ENCODE data around the gene TNS3. TPM values are rescaled to one million over a fixed set of nuclear protein-coding genes. Genes with fewer than 3 reads are reported as not detected.

TNS3 gene
- total RNA-seq, 1 experiment from 2014 or later = 9.5 TPM

DNA sequence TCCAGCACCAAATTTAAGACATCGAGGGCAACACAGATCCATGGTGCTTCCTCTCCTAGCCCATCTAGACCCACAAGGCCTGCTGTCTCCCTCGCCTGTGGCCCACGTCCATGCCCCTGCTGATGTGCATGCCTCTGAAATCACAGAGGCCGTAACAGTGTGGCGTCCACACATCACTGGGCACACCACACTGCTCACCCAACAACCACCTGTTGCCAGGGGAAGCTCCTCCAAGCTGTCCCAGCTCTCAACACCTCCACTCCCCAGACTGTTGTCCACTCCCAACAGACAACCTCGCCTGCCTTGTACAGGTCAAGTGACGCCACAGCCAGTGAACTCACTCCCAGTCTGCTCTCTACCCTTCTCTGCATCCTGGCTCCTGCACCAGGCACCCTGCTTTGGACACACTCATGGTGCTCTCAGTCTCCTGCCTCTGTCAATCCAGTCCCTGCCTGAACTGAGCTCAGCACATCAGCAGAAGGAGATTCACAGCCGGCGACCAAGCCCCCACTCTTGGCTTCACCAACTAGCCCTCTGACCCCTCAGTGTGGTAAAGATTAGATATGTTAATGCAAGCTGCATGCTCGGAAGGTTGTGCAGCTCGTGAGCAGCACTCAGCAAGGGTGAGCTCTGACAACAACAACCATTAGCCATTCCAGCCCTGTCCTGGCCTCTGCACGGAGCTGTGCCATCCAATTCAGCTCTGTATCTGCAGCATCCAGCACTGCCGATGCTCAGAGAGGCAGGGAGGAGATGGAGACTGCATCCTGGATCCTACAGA lies 197.0 kb downstream of the TNS3 start:
- TF ChIP-seq, protein P1, sequence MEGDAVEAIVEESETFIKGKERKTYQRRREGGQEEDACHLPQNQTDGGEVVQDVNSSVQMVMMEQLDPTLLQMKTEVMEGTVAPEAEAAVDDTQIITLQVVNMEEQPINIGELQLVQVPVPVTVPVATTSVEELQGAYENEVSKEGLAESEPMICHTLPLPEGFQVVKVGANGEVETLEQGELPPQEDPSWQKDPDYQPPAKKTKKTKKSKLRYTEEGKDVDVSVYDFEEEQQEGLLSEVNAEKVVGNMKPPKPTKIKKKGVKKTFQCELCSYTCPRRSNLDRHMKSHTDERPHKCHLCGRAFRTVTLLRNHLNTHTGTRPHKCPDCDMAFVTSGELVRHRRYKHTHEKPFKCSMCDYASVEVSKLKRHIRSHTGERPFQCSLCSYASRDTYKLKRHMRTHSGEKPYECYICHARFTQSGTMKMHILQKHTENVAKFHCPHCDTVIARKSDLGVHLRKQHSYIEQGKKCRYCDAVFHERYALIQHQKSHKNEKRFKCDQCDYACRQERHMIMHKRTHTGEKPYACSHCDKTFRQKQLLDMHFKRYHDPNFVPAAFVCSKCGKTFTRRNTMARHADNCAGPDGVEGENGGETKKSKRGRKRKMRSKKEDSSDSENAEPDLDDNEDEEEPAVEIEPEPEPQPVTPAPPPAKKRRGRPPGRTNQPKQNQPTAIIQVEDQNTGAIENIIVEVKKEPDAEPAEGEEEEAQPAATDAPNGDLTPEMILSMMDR (conservative IDR thresholded peaks at IDR 0.05) = no peak
- H3K27me3 ChIP-seq (ENCODE audit: insufficient read depth, low read length) = no peaks in the 10 kb centered on the region
- no peak overlapping the region for H2BK120ac ChIP-seq (ENCODE audit: low read depth, low read length, poor library complexity, severe bottlenecking)
- H3K4ac ChIP-seq (ENCODE audit: low read depth, low read length) = no peak overlapping the region
- no CpG with 5 or more reads among the region's 13 CpGs for WGBS (ENCODE audit: extremely low coverage, insufficient read length, low lambda C conversion rate)
- no peak overlapping the region for H3K56ac ChIP-seq (ENCODE audit: insufficient read length, low read depth, low read length)
- H4K5ac ChIP-seq (ENCODE audit: insufficient read length, low read depth, low read length) = no peak overlapping the region
- Mint-ChIP-seq H3K36me3 (ENCODE audit: insufficient read depth in 1 of 3, low read depth in 3 of 3) (no peaks in the 10 kb centered on the region; a peak in 1 of 7 replicates), H3K9me3 (no peaks in the 10 kb centered on the region), H3K4me1 (peaks cover 13 to 24% of the 10 kb centered on the region in 2 experiments), H3K27me3 (ENCODE audit: low read depth) (0 out of 2 replicates have a peak, but pooled peaks cover 3% of the 10 kb centered on the region), H3K4me3 (no peak overlapping the region), H3K27ac (peak overlapping the region in 2 of 3 experiments; percentile 16 to 33; a peak in 1 of 7 replicates)
- 0 out of 2 replicates have a peak overlapping the region, but pooled peaks have one; percentile 34 for H3K14ac ChIP-seq (ENCODE audit: insufficient read depth, low read length)
- H3K18ac ChIP-seq (ENCODE audit: insufficient read length, low read depth, low read length) = no peak overlapping the region
- H3K9ac ChIP-seq (ENCODE audit: extremely low read depth, insufficient read length, low read length) = no peak overlapping the region
- no peak overlapping the region for H3K27ac ChIP-seq (ENCODE audit: insufficient read length, low read depth, low read length)
- H2BK15ac ChIP-seq (ENCODE audit: low read depth, low read length) = no peak overlapping the region
- H3K4me1 ChIP-seq (ENCODE audit: insufficient read depth, low read length) = peaks cover 5% of the 10 kb centered on the region; the same call in 1 of the 2 replicates
- H2BK20ac ChIP-seq (ENCODE audit: low read depth, low read length, poor library complexity, severe bottlenecking) = no peak overlapping the region
- H4K8ac ChIP-seq (replicated peaks; ENCODE audit: insufficient read length, low read depth, low read length) = no peak overlapping the region
- H2AK5ac ChIP-seq (ENCODE audit: insufficient read length, low read length) = no peak overlapping the region
- no peak overlapping the region for H2AFZ ChIP-seq (ENCODE audit: low read length)
- no peaks in the 10 kb centered on the region for H4K20me1 ChIP-seq (ENCODE audit: control insufficient read depth, insufficient read depth, insufficient read length)
- no peak for DNase-seq
- H4K91ac ChIP-seq (ENCODE audit: insufficient read length, low read depth, low read length) = no peak overlapping the region
- H2BK12ac ChIP-seq (ENCODE audit: insufficient read length, low read depth, low read length) = no peak overlapping the region
- H3K79me1 ChIP-seq (ENCODE audit: insufficient read depth, low read depth, low read length, poor library complexity, severe bottlenecking) = no peaks in the 10 kb centered on the region
- H3T11ph ChIP-seq (ENCODE audit: low read length) = no peak overlapping the region
- H2BK5ac ChIP-seq (ENCODE audit: insufficient read length, low read length) = no peak overlapping the region
- no peaks in the 10 kb centered on the region for H3K9me3 ChIP-seq (ENCODE audit: control insufficient read depth, low read depth, low read length)
- no peaks in the 10 kb centered on the region for H3K79me2 ChIP-seq (ENCODE audit: insufficient read depth, low read length)
- H3K23me2 ChIP-seq (ENCODE audit: insufficient read length, low read depth, low read length, poor library complexity, severe bottlenecking) = no peaks in the 10 kb centered on the region
- H3K4me2 ChIP-seq (ENCODE audit: insufficient read depth, insufficient read length, low read length) = no peak overlapping the region
- no peak overlapping the region for H3K23ac ChIP-seq (ENCODE audit: insufficient read length, low read depth, low read length)
